ENCODE measurements around the gene SAP130.

- TF ChIP-seq CTCF (conservative IDR thresholded peaks at IDR 0.05) (no peak; the same call in 1 of the 2 replicates), ZFX (IDR thresholded peaks at IDR 0.05) (no peak)
Observed at GRCh38 chr2:127909019-127909418, 118.8 kb downstream of the SAP130 start.

Data from C4-2B (cell line).